HEK293 (cell line): ENCODE measurements around the gene ANKRD33.

Source experiments
- CTCF ChIA-PET: fragments of 350-600 bp; formaldehyde crosslinking; extraction: SDS; loops from one replicate; lab custom pipeline; 2021; ENCODE audit warnings: antibody characterized with exemption; lab: Yijun Ruan, JAX
- POLR2A ChIA-PET: fragments of 300-600 bp; formaldehyde crosslinking; extraction: SDS; loops from one replicate; lab custom pipeline; 2020; ENCODE audit warnings: antibody characterized with exemption, inconsistent platforms; lab: Yijun Ruan, JAX
- H3K27ac ChIP-seq: fragments of 200-500 bp; sonication (Bioruptor generic); 2 replicates; pipeline ENCODE4 v1.5.1; 2014; ENCODE audit warnings: low read depth, low read length, control low read depth, inconsistent platforms; ENCODE audit errors: extremely low read depth
- H3K36me3 ChIP-seq, 2 experiments: fragments of 200-500 bp in 1 of 2; sonication (Bioruptor generic) in 1 of 2; 1 replicate in 1 of 2; 2 replicates in 1 of 2; pipeline ENCODE4 v1.5.1; 2014 to 2017; ENCODE audit warnings: inconsistent platforms in 2 of 2, low read length in 2 of 2; ENCODE audit not compliant: control insufficient read depth in 2 of 2, insufficient read depth in 1 of 2
- H3K4me1 ChIP-seq: fragments of 200-500 bp; sonication (Bioruptor generic); 2 replicates; pipeline ENCODE4 v1.5.1; 2014; ENCODE audit warnings: mild to moderate bottlenecking, low read length, inconsistent platforms; ENCODE audit not compliant: control insufficient read depth, insufficient read depth
- H3K4me3 ChIP-seq: 2 replicates; pipeline ENCODE4 v1.5.1; 2011; ENCODE audit warnings: low read depth, mild to moderate bottlenecking, control low read depth, low read length, moderate library complexity
- H3K9me3 ChIP-seq: fragments of 200-500 bp; sonication (Bioruptor generic); 2 replicates; pipeline ENCODE4 v1.5.1; 2014; ENCODE audit warnings: low read depth, low read length, inconsistent platforms; ENCODE audit not compliant: control insufficient read depth, insufficient read depth
- BCL11A ChIP-seq: fragments of 450-650 bp; formaldehyde crosslinking; IDR thresholded peaks from 2 replicates; pipeline ENCODE4 v1.5.1; 2016; ENCODE audit warnings: low read depth, missing biosample characterization, missing genetic modification characterization
- EGR2 ChIP-seq: fragments of 450-650 bp; formaldehyde crosslinking; IDR thresholded peaks from 2 replicates; pipeline ENCODE4 v1.5.1; 2016; ENCODE audit warnings: low read depth, missing biosample characterization, missing genetic modification characterization
- GLI2 ChIP-seq: fragments of 450-650 bp; formaldehyde crosslinking; IDR thresholded peaks from 2 replicates; pipeline ENCODE4; 2017; ENCODE audit warnings: missing biosample characterization, missing genetic modification characterization, low read depth, borderline replicate concordance
- KLF16 ChIP-seq: fragments of 450-650 bp; formaldehyde crosslinking; IDR thresholded peaks from 2 replicates; pipeline ENCODE4 v1.5.1; 2017; ENCODE audit warnings: missing biosample characterization, missing genetic modification characterization
- MEIS1 ChIP-seq: sonication (generic); formaldehyde crosslinking; IDR thresholded peaks from 2 replicates; pipeline ENCODE4 v1.8.1; 2022; ENCODE audit warnings: missing genetic modification reagents, mild to moderate bottlenecking, borderline replicate concordance
- SP2 ChIP-seq: fragments of 450-650 bp; formaldehyde crosslinking; IDR thresholded peaks from 2 replicates; pipeline ENCODE4 v1.5.1; 2016; ENCODE audit warnings: missing biosample characterization, missing genetic modification characterization
- SP3 ChIP-seq: fragments of 450-650 bp; formaldehyde crosslinking; IDR thresholded peaks from 2 replicates; pipeline ENCODE4 v1.5.1; 2016; ENCODE audit warnings: missing biosample characterization, missing genetic modification characterization
- YY2 ChIP-seq: fragments of 450-650 bp; formaldehyde crosslinking; IDR thresholded peaks from 2 replicates; pipeline ENCODE4 v1.5.1; 2016; ENCODE audit warnings: missing biosample characterization, missing genetic modification characterization
- ZFHX2 ChIP-seq: fragments of 450-650 bp; formaldehyde crosslinking; conservative IDR thresholded peaks from 2 replicates; pipeline ENCODE4 v1.5.1; 2016; ENCODE audit warnings: missing biosample characterization, missing genetic modification characterization
- ZNF10 ChIP-seq: fragments of 450-650 bp; formaldehyde crosslinking; IDR thresholded peaks from 2 replicates; pipeline ENCODE4 v1.5.1; 2017; ENCODE audit warnings: missing biosample characterization, missing genetic modification characterization
- ZNF121 ChIP-seq: fragments of 450-650 bp; formaldehyde crosslinking; IDR thresholded peaks from 2 replicates; pipeline ENCODE4 v1.5.1; 2016; ENCODE audit warnings: missing biosample characterization, missing genetic modification characterization
- ZNF302 ChIP-seq: fragments of 450-650 bp; formaldehyde crosslinking; IDR thresholded peaks from 2 replicates; pipeline ENCODE4 v1.5.1; 2016; ENCODE audit warnings: missing biosample characterization, missing genetic modification characterization, low read depth
- ZNF335 ChIP-seq: fragments of 450-650 bp; formaldehyde crosslinking; conservative IDR thresholded peaks from 2 replicates; pipeline ENCODE4 v1.5.1; 2016; ENCODE audit warnings: missing biosample characterization, missing genetic modification characterization
- ZNF394 ChIP-seq: fragments of 450-650 bp; formaldehyde crosslinking; IDR thresholded peaks from 2 replicates; pipeline ENCODE4 v1.5.1; 2016; ENCODE audit warnings: missing biosample characterization, missing genetic modification characterization, mild to moderate bottlenecking, moderate library complexity, borderline replicate concordance
- ZNF544 ChIP-seq: fragments of 450-650 bp; formaldehyde crosslinking; IDR thresholded peaks from 2 replicates; pipeline ENCODE4 v1.5.0; 2017; ENCODE audit warnings: missing biosample characterization, missing genetic modification characterization
- ZNF596 ChIP-seq: fragments of 450-650 bp; IDR thresholded peaks from 2 replicates; pipeline ENCODE4 v1.5.0; 2018; ENCODE audit warnings: missing biosample characterization, mild to moderate bottlenecking, missing genetic modification characterization, moderate library complexity
- ZNF670 ChIP-seq: fragments of 450-650 bp; formaldehyde crosslinking; IDR thresholded peaks from 2 replicates; pipeline ENCODE4 v1.5.1; 2016; ENCODE audit warnings: missing biosample characterization, missing genetic modification characterization, low read depth
- ZNF747 ChIP-seq: fragments of 450-650 bp; formaldehyde crosslinking; IDR thresholded peaks from 2 replicates; pipeline ENCODE4 v1.5.1; 2016; ENCODE audit warnings: missing biosample characterization, missing genetic modification characterization
- ZNF768 ChIP-seq: fragments of 450-650 bp; formaldehyde crosslinking; IDR thresholded peaks from 2 replicates; pipeline ENCODE4 v1.5.1; 2018; ENCODE audit warnings: missing biosample characterization, mild to moderate bottlenecking, missing genetic modification characterization
- ZNF777 ChIP-seq: fragments of 450-650 bp; formaldehyde crosslinking; IDR thresholded peaks from 2 replicates; pipeline ENCODE4 v1.5.1; 2017; ENCODE audit warnings: missing biosample characterization, missing genetic modification characterization, borderline replicate concordance
- ZSCAN23 ChIP-seq: fragments of 450-650 bp; formaldehyde crosslinking; IDR thresholded peaks from 2 replicates; pipeline ENCODE4 v1.5.1; 2016; ENCODE audit warnings: missing biosample characterization, missing genetic modification characterization
- ZXDB ChIP-seq: fragments of 450-650 bp; formaldehyde crosslinking; IDR thresholded peaks from 2 replicates; pipeline ENCODE4 v1.5.1; 2016; ENCODE audit warnings: missing biosample characterization, missing genetic modification characterization
- TF ChIP-seq, protein P1 (sequence below): fragments of 450-650 bp; formaldehyde crosslinking; IDR thresholded peaks from 2 replicates; pipeline ENCODE4 v1.5.1; 2016; ENCODE audit warnings: missing biosample characterization, missing genetic modification characterization
- TF ChIP-seq, protein P2 (sequence below): fragments of 450-650 bp; formaldehyde crosslinking; IDR thresholded peaks from 2 replicates; pipeline ENCODE4 v1.5.1; 2016; ENCODE audit warnings: missing biosample characterization, missing genetic modification characterization
- TF ChIP-seq, protein P3 (sequence below): fragments of 450-650 bp; formaldehyde crosslinking; IDR thresholded peaks from 2 replicates; pipeline ENCODE4 v1.5.1; 2016; ENCODE audit warnings: missing biosample characterization, missing genetic modification characterization

Gene ANKRD33

DNA sequence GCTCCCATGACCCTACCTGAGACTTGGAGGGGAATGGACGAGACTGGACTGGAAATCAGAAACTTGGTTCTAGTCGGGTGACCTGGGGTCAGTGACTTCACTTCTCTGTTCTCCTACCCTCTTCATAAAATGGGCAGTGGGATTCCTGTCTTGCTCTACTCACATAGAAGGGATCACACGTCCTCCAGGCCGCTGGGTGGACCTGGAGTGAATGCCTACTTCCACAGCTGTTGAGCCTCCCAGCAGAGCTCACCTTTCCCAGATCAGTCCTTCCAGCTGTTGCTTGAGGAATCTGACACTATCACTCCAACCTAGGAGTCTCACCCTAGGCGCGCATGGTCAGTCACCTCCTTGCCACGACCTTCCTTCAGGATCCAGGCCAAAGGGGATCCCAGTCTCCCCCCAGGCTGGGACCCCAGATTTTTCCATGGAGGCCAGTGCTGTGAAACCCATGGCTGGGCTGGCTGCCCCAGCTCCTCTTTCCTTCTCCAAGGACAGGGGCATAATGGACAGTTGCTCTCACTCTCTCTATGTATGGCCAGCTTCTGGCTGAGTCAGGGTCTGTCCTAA lies 20.0 kb downstream of the ANKRD33 start:
- H3K4me1 ChIP-seq = no peaks in the 10 kb centered on the region
- H3K4me3 ChIP-seq = no peak overlapping the region
- ChIA-PET CTCF (no interaction called here), POLR2A (no interaction called here)
- H3K27ac ChIP-seq = no peak overlapping the region
- no peak for TF ChIP-seq ZNF302 (tag by site-specific recombination)
- TF ChIP-seq SP3 (tag by site-specific recombination) = no peak
- TF ChIP-seq ZNF596 = no peak
- TF ChIP-seq MEIS1 (CRISPR knock-in tag) = no peak
- no peak for TF ChIP-seq ZNF777 (tag by site-specific recombination)
- no peak for TF ChIP-seq ZNF10
- TF ChIP-seq ZSCAN23 (tag by site-specific recombination) = no peak
- TF ChIP-seq YY2 (tag by site-specific recombination) = no peak
- TF ChIP-seq ZNF544 (tag by site-specific recombination) = no peak
- no peak for TF ChIP-seq ZNF670
- TF ChIP-seq, protein P1, sequence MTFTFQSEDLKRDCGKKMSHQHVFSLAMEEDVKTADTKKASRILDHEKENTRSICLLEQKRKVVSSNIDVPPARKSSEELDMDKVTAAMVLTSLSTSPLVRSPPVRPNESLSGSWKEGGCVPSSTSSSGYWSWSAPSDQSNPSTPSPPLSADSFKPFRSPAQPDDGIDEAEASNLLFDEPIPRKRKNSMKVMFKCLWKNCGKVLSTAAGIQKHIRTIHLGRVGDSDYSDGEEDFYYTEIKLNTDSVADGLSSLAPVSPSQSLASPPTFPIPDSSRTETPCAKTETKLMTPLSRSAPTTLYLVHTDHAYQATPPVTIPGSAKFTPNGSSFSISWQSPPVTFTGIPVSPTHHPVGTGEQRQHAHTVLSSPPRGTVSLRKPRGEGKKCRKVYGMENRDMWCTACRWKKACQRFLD (tag by site-specific recombination) = no peak
- TF ChIP-seq GLI2 (tag by site-specific recombination) = no peak
- no peak for TF ChIP-seq KLF16 (tag by site-specific recombination)
- no peak for TF ChIP-seq ZNF747 (tag by site-specific recombination)
- TF ChIP-seq SP2 = no peak
- TF ChIP-seq ZXDB (tag by site-specific recombination) = no peak
- TF ChIP-seq, protein P2, sequence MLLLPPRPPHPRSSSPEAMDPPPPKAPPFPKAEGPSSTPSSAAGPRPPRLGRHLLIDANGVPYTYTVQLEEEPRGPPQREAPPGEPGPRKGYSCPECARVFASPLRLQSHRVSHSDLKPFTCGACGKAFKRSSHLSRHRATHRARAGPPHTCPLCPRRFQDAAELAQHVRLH (tag by site-specific recombination) = no peak
- TF ChIP-seq, all 188 proteins: peak for 0
- H3K36me3 ChIP-seq = no peaks in the 10 kb centered on the region
- H3K9me3 ChIP-seq = no peaks in the 10 kb centered on the region

DNA sequence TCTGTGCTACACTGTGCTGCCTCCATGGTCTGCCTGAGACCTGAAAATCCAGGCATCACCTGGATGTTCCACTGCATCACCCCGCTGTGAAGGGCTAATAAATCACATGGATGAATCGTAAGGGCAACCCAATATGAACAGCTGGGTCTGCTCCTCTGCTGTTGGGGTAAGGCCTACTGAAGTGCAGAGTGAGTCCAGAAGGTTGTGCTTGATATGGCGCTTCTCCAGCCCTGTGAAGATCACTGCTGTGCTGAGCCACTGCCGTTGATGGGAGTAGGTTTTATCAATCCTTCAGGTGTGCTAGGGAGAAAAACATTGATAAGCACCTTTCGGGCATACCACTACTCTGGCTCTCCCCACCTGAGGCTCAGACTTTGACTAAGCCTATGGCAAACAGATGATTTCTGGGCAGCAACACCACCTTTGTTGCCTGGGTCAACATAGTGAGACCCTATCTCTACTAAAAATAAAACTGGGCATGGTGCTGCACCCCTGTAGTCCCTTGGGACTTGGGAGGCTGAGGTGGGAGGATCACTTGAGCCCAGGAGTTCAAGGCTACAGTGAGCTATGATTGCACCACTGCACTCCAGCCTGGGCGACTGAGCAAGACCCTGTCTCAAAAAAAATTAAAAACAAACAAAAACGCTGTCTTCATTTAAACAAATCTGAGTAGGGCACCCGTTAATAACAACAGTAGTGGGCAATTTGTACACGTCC lies 21.1 kb downstream of the ANKRD33 start:
- Histone ChIP-seq H3K4me3 (no peak overlapping the region), H3K9me3 (no peaks in the 10 kb centered on the region), H3K36me3 (no peaks in the 10 kb centered on the region), H3K4me1 (no peaks in the 10 kb centered on the region), H3K27ac (no peak overlapping the region)
- POLR2A ChIA-PET = no interaction called here
- CTCF ChIA-PET = interaction anchor here (0.5 to 1.9 kb wide), 3 partner anchors 14 to 17 kb away, joined by 3 to 11 read pairs (median 3); no protein-coding TSS in a partner anchor
- no peak for TF ChIP-seq ZNF768 (tag by site-specific recombination)
- peak; percentile 89 for TF ChIP-seq ZNF121 (tag by site-specific recombination)
- no peak for TF ChIP-seq ZNF394 (tag by site-specific recombination)
- no peak for TF ChIP-seq BCL11A (tag by site-specific recombination)

DNA sequence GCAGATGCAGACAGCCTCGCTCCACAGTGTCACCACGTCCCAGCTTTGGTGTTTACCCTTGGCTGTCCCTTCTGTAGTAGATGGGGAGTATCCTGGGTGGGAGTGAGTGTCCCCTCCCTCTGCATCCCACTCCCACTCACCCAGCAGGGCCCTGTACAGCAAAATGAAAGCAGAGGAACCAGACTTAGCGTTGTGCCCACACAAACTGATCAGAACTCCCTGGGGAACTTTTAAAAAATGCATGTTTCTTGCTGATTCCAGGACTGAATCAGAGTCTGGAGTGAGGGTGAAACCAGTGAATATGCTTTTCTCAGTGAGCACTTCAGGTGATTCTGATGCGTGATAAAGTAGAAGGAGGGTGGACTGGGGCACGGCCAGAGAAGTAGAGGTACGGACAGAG lies 22.3 kb downstream of the ANKRD33 start:
- Histone ChIP-seq H3K27ac (no peak overlapping the region), H3K36me3 (peaks cover 0 to under 1% of the 10 kb centered on the region in 2 experiments; a peak in 1 of 3 replicates), H3K9me3 (no peaks in the 10 kb centered on the region), H3K4me1 (no peaks in the 10 kb centered on the region), H3K4me3 (no peak overlapping the region)
- TF ChIP-seq ZNF335 (tag by site-specific recombination) (no peak), EGR2 (tag by site-specific recombination) (peak; percentile 61), ZFHX2 (tag by site-specific recombination) (peak; percentile 76)
- TF ChIP-seq, protein P3, sequence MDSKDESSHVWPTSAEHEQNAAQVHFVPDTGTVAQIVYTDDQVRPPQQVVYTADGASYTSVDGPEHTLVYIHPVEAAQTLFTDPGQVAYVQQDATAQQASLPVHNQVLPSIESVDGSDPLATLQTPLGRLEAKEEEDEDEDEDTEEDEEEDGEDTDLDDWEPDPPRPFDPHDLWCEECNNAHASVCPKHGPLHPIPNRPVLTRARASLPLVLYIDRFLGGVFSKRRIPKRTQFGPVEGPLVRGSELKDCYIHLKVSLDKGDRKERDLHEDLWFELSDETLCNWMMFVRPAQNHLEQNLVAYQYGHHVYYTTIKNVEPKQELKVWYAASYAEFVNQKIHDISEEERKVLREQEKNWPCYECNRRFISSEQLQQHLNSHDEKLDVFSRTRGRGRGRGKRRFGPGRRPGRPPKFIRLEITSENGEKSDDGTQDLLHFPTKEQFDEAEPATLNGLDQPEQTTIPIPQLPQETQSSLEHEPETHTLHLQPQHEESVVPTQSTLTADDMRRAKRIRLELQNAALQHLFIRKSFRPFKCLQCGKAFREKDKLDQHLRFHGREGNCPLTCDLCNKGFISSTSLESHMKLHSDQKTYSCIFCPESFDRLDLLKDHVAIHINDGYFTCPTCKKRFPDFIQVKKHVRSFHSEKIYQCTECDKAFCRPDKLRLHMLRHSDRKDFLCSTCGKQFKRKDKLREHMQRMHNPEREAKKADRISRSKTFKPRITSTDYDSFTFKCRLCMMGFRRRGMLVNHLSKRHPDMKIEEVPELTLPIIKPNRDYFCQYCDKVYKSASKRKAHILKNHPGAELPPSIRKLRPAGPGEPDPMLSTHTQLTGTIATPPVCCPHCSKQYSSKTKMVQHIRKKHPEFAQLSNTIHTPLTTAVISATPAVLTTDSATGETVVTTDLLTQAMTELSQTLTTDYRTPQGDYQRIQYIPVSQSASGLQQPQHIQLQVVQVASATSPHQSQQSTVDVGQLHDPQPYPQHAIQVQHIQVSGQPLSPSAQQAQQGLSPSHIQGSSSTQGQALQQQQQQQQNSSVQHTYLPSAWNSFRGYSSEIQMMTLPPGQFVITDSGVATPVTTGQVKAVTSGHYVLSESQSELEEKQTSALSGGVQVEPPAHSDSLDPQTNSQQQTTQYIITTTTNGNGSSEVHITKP (tag by site-specific recombination) = no peak
- ChIA-PET CTCF (interaction anchor here (0.6 to 1.9 kb wide), 2 partner anchors 13 to 48 kb away, joined by 3 to 11 read pairs; no protein-coding TSS in a partner anchor), POLR2A (no interaction called here)
